ENCODE data around the gene ZC3H11A. TPM values are rescaled to one million over a fixed set of nuclear protein-coding genes. Genes with fewer than 3 reads are reported as not detected.

ZC3H11A gene
- total RNA-seq, 1 experiment from 2014 or later, result 95.9 TPM

GRCh38 chr1:203823306-203823705 lies 27.9 kb downstream of the ZC3H11A start:
- H3K4me1 ChIP-seq (ENCODE audit: insufficient read depth, low read length), result no peaks in the 10 kb centered on the region
- no peak for DNase-seq
- TF ChIP-seq, protein P1, sequence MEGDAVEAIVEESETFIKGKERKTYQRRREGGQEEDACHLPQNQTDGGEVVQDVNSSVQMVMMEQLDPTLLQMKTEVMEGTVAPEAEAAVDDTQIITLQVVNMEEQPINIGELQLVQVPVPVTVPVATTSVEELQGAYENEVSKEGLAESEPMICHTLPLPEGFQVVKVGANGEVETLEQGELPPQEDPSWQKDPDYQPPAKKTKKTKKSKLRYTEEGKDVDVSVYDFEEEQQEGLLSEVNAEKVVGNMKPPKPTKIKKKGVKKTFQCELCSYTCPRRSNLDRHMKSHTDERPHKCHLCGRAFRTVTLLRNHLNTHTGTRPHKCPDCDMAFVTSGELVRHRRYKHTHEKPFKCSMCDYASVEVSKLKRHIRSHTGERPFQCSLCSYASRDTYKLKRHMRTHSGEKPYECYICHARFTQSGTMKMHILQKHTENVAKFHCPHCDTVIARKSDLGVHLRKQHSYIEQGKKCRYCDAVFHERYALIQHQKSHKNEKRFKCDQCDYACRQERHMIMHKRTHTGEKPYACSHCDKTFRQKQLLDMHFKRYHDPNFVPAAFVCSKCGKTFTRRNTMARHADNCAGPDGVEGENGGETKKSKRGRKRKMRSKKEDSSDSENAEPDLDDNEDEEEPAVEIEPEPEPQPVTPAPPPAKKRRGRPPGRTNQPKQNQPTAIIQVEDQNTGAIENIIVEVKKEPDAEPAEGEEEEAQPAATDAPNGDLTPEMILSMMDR (conservative IDR thresholded peaks at IDR 0.05), result no peak
- H4K5ac ChIP-seq (ENCODE audit: insufficient read length, low read depth, low read length), result no peak overlapping the region
- no peak overlapping the region for H2BK15ac ChIP-seq (ENCODE audit: low read depth, low read length)
- no peaks in the 10 kb centered on the region for H3K27me3 ChIP-seq (ENCODE audit: insufficient read depth, low read length)
- Mint-ChIP-seq H3K27ac (no peak overlapping the region), H3K4me1 (peaks cover under 1% of the 10 kb centered on the region in 2 experiments; a peak in 2 of 4 replicates), H3K9me3 (no peaks in the 10 kb centered on the region), H3K4me3 (no peak overlapping the region), H3K36me3 (ENCODE audit: insufficient read depth in 1 of 3, low read depth in 3 of 3) (peaks cover 39 to 73% (median 70%) of the 10 kb centered on the region in 3 experiments), H3K27me3 (ENCODE audit: low read depth) (no peaks in the 10 kb centered on the region)
- peaks cover 2% of the 10 kb centered on the region for H3K79me1 ChIP-seq (ENCODE audit: insufficient read depth, low read depth, low read length, poor library complexity, severe bottlenecking)
- H3K56ac ChIP-seq (ENCODE audit: insufficient read length, low read depth, low read length), result no peak overlapping the region
- H2BK20ac ChIP-seq (ENCODE audit: low read depth, low read length, poor library complexity, severe bottlenecking), result no peak overlapping the region
- H3T11ph ChIP-seq (ENCODE audit: low read length), result no peak overlapping the region
- H3K4me2 ChIP-seq (ENCODE audit: insufficient read depth, insufficient read length, low read length), result no peak overlapping the region
- no CpG with 5 or more reads among the region's 1 CpG for WGBS (ENCODE audit: extremely low coverage, insufficient read length, low lambda C conversion rate)
- H2BK120ac ChIP-seq (ENCODE audit: low read depth, low read length, poor library complexity, severe bottlenecking), result no peak overlapping the region
- no peak overlapping the region for H2AFZ ChIP-seq (ENCODE audit: low read length)
- no peak overlapping the region for H2AK5ac ChIP-seq (ENCODE audit: insufficient read length, low read length)
- no peaks in the 10 kb centered on the region; the same call in 1 of the 2 replicates for H3K79me2 ChIP-seq (ENCODE audit: insufficient read depth, low read length)
- H3K9me3 ChIP-seq (ENCODE audit: control insufficient read depth, low read depth, low read length), result no peaks in the 10 kb centered on the region
- H3K23me2 ChIP-seq (ENCODE audit: insufficient read length, low read depth, low read length, poor library complexity, severe bottlenecking), result no peaks in the 10 kb centered on the region
- H2BK12ac ChIP-seq (ENCODE audit: insufficient read length, low read depth, low read length), result no peak overlapping the region
- H3K9ac ChIP-seq (ENCODE audit: extremely low read depth, insufficient read length, low read length), result no peak overlapping the region
- H3K23ac ChIP-seq (ENCODE audit: insufficient read length, low read depth, low read length), result no peak overlapping the region
- H3K27ac ChIP-seq (ENCODE audit: insufficient read length, low read depth, low read length), result no peak overlapping the region
- H4K8ac ChIP-seq (replicated peaks; ENCODE audit: insufficient read length, low read depth, low read length), result no peak overlapping the region
- no peak overlapping the region for H2BK5ac ChIP-seq (ENCODE audit: insufficient read length, low read length)
- H3K4ac ChIP-seq (ENCODE audit: low read depth, low read length), result no peak overlapping the region
- no peak overlapping the region for H4K91ac ChIP-seq (ENCODE audit: insufficient read length, low read depth, low read length)
- no peak overlapping the region for H3K18ac ChIP-seq (ENCODE audit: insufficient read length, low read depth, low read length)
- no peaks in the 10 kb centered on the region for H4K20me1 ChIP-seq (ENCODE audit: control insufficient read depth, insufficient read depth, insufficient read length)
- H3K14ac ChIP-seq (ENCODE audit: insufficient read depth, low read length), result no peak overlapping the region

Measured in H9 (cell line).